Measurements from ENCODE around the gene NRBF2.

DNA sequence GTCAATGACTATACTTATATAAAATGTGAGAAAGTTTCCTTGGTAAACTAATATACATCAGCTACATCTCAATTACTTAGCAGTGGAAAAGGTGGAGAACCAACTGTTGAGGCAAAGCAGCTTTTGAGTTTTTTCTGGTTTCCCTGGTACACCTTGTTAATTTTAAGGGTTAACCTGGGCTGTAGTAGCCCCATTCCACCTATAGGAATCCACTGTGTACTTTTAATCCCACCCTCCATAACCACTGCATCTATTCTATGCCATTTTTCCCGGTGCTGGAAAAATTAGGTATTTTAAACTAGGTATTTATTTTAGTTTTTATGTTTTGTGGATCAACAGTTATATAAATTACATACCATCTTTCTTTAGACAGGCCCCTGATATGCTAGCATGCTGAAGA, 42.4 kb downstream of the NRBF2 start:
- no peak for TF ChIP-seq EZH2 (IDR thresholded peaks at IDR 0.05; ENCODE audit: borderline replicate concordance, low read depth, low read length, severe bottlenecking)
- TF ChIP-seq, protein P1, sequence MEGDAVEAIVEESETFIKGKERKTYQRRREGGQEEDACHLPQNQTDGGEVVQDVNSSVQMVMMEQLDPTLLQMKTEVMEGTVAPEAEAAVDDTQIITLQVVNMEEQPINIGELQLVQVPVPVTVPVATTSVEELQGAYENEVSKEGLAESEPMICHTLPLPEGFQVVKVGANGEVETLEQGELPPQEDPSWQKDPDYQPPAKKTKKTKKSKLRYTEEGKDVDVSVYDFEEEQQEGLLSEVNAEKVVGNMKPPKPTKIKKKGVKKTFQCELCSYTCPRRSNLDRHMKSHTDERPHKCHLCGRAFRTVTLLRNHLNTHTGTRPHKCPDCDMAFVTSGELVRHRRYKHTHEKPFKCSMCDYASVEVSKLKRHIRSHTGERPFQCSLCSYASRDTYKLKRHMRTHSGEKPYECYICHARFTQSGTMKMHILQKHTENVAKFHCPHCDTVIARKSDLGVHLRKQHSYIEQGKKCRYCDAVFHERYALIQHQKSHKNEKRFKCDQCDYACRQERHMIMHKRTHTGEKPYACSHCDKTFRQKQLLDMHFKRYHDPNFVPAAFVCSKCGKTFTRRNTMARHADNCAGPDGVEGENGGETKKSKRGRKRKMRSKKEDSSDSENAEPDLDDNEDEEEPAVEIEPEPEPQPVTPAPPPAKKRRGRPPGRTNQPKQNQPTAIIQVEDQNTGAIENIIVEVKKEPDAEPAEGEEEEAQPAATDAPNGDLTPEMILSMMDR (IDR thresholded peaks at IDR 0.05; ENCODE audit: borderline replicate concordance, extremely low read depth, low read length, poor library complexity, severe bottlenecking) = no peak
